ENCODE results near the gene FBXO24. TPM values are rescaled to one million over a fixed set of nuclear protein-coding genes. Genes with fewer than 3 reads are reported as not detected.
"Not testable (repeated sequence)": the region's sequence is repeated elsewhere in the genome, so short reads cannot be mapped to it uniquely, and the experiment has no call there.

Gene FBXO24
- total and polyA plus RNA-seq, 3 experiments from 2014 or later = 0.47 to 0.50 TPM; not detected in 1

GRCh38 chr7:100541309-100541708, 44.8 kb upstream of the FBXO24 start:
- Mint-ChIP-seq H3K4me3 (peak overlapping the region; percentile 78 to 99 (median 96)), H3K27ac (peak overlapping the region; percentile 58 to 98 (median 94)), H3K4me1 (peaks cover 71 to 77% (median 74%) of the 10 kb centered on the region in 3 donors)
- not testable (repeated sequence) for H3K9me3 ChIP-seq (ENCODE audit: low read length); H3K36me3 ChIP-seq (ENCODE audit: insufficient read depth, low read length); H3K27ac ChIP-seq (ENCODE audit: low read depth, low read length); H3K9me3 Mint-ChIP-seq; H3K27me3 ChIP-seq (ENCODE audit: insufficient read depth, low read length, poor library complexity, severe bottlenecking); H3K36me3 Mint-ChIP-seq; H3K4me3 ChIP-seq (ENCODE audit: low read length); DNase-seq; H3K27me3 Mint-ChIP-seq
- H3K4me1 ChIP-seq (ENCODE audit: insufficient read depth, low read length) = peaks cover 69% of the 10 kb centered on the region
- CTCF ChIA-PET = interaction anchor here (0.9 to 2.8 kb wide), 9 partner anchors 12 to 151 kb away, joined by 3 to 21 read pairs (median 4); no protein-coding TSS in a partner anchor
- POLR2A ChIA-PET = interaction anchor here (1.4 kb wide), 1 partner anchor 25 kb away, joined by 12 read pairs; no protein-coding TSS in a partner anchor

GRCh38 chr7:100543586-100543985, 42.5 kb upstream of the FBXO24 start:
- DNase-seq = no peak
- H3K27me3 ChIP-seq (ENCODE audit: insufficient read depth, low read length, poor library complexity, severe bottlenecking) = no peaks in the 10 kb centered on the region
- H3K27ac ChIP-seq (ENCODE audit: low read depth, low read length) = no peak overlapping the region
- POLR2A ChIA-PET = interaction anchor here (1.3 kb wide), 1 partner anchor 27 kb away, joined by 11 read pairs; no protein-coding TSS in a partner anchor
- Mint-ChIP-seq H3K27me3 (peaks cover 0 to 1% of the 10 kb centered on the region in 2 donors), H3K36me3 (peaks cover 0 to 11% (median 9%) of the 10 kb centered on the region in 3 donors), H3K4me3 (peak overlapping the region; percentile 60 to 98 (median 96)), H3K27ac (peak overlapping the region; percentile 86 to 99 (median 98)), H3K9me3 (no peaks in the 10 kb centered on the region), H3K4me1 (peaks cover 88 to 94% (median 91%) of the 10 kb centered on the region in 3 donors)
- no peak overlapping the region for H3K4me3 ChIP-seq (ENCODE audit: low read length)
- peaks cover 88% of the 10 kb centered on the region for H3K4me1 ChIP-seq (ENCODE audit: insufficient read depth, low read length)
- H3K36me3 ChIP-seq (ENCODE audit: insufficient read depth, low read length) = no peaks in the 10 kb centered on the region
- CTCF ChIA-PET = interaction anchor here (0.8 to 2.8 kb wide), 4 partner anchors 16 to 48 kb away, joined by 3 to 21 read pairs (median 3); no protein-coding TSS in a partner anchor
- no peaks in the 10 kb centered on the region for H3K9me3 ChIP-seq (ENCODE audit: low read length)

- Mint-ChIP-seq H3K4me3 (peak overlapping the region; percentile 60 to 98 (median 96)), H3K9me3 (no peaks in the 10 kb centered on the region), H3K36me3 (peaks cover 0 to 13% (median 13%) of the 10 kb centered on the region in 3 donors), H3K4me1 (peaks cover 92 to 97% (median 96%) of the 10 kb centered on the region in 3 donors), H3K27me3 (no peaks in the 10 kb centered on the region), H3K27ac (peak overlapping the region; percentile 86 to 99 (median 98))
- DNase-seq = no peak
- Histone ChIP-seq H3K36me3 (ENCODE audit: insufficient read depth, low read length) (no peaks in the 10 kb centered on the region), H3K4me3 (ENCODE audit: low read length) (peak overlapping the region; percentile 22), H3K9me3 (ENCODE audit: low read length) (no peaks in the 10 kb centered on the region), H3K4me1 (ENCODE audit: insufficient read depth, low read length) (peaks cover 95% of the 10 kb centered on the region), H3K27ac (ENCODE audit: low read depth, low read length) (peak overlapping the region; percentile 36), H3K27me3 (ENCODE audit: insufficient read depth, low read length, poor library complexity, severe bottlenecking) (no peaks in the 10 kb centered on the region)
- POLR2A ChIA-PET = no interaction called here
- CTCF ChIA-PET = interaction anchor here (1.3 to 6.9 kb wide), 4 partner anchors 15 to 62 kb away, joined by 3 to 104 read pairs (median 14); no protein-coding TSS in a partner anchor
These were observed 41.7 kb upstream of the FBXO24 start for GRCh38 chr7:100544386-100544785.

- H3K4me3 ChIP-seq (ENCODE audit: low read length) = peak overlapping the region; percentile 46
- Mint-ChIP-seq H3K27me3 (no peaks in the 10 kb centered on the region), H3K36me3 (peaks cover 0 to 13% (median 11%) of the 10 kb centered on the region in 3 donors)
These were observed 41.2 kb upstream of the FBXO24 start for GRCh38 chr7:100544967-100545359.

GRCh38 chr7:100545360-100546128, 40.6 kb upstream of the FBXO24 start:
- ChIA-PET POLR2A (interaction anchor here (0.5 to 1.1 kb wide), 6 partner anchors 21 to 397 kb away, joined by 3 to 5 read pairs (median 4); partner anchors contain the start of gene POP7), CTCF (interaction anchor here (0.8 to 6.9 kb wide), 6 partner anchors 17 to 180 kb away, joined by 3 to 104 read pairs (median 6); no protein-coding TSS in a partner anchor)
- Histone ChIP-seq H3K9me3 (ENCODE audit: low read length) (no peaks in the 10 kb centered on the region), H3K4me3 (ENCODE audit: low read length) (peak overlapping the region; percentile 46), H3K36me3 (ENCODE audit: insufficient read depth, low read length) (no peaks in the 10 kb centered on the region), H3K27me3 (ENCODE audit: insufficient read depth, low read length, poor library complexity, severe bottlenecking) (no peaks in the 10 kb centered on the region), H3K27ac (ENCODE audit: low read depth, low read length) (peak overlapping the region; percentile 70), H3K4me1 (ENCODE audit: insufficient read depth, low read length) (peaks cover 97% of the 10 kb centered on the region)
- Mint-ChIP-seq H3K27me3 (no peaks in the 10 kb centered on the region), H3K4me1 (peaks cover 94 to 100% (median 99%) of the 10 kb centered on the region in 3 donors), H3K4me3 (peak overlapping the region; percentile 60 to 98 (median 96)), H3K36me3 (peaks cover 5 to 17% (median 15%) of the 10 kb centered on the region in 3 donors), H3K27ac (peak overlapping the region; percentile 86 to 99 (median 98)), H3K9me3 (no peaks in the 10 kb centered on the region)
- peak in 3 of 5 donors; percentile 18 to 67 (median 24) for DNase-seq

More at GRCh38 chr7:100544967-100545359, 41.2 kb upstream of the FBXO24 start:
- CTCF ChIA-PET = interaction anchor here (0.8 to 6.9 kb wide), 7 partner anchors 17 to 181 kb away, joined by 3 to 104 read pairs (median 4); no protein-coding TSS in a partner anchor
- Histone ChIP-seq H3K27ac (ENCODE audit: low read depth, low read length) (no peak overlapping the region), H3K36me3 (ENCODE audit: insufficient read depth, low read length) (no peaks in the 10 kb centered on the region), H3K4me1 (ENCODE audit: insufficient read depth, low read length) (peaks cover 98% of the 10 kb centered on the region), H3K27me3 (ENCODE audit: insufficient read depth, low read length, poor library complexity, severe bottlenecking) (no peaks in the 10 kb centered on the region), H3K9me3 (ENCODE audit: low read length) (no peaks in the 10 kb centered on the region)
- no peak for DNase-seq
- peaks cover 93 to 100% (median 97%) of the 10 kb centered on the region in 3 donors for H3K4me1 Mint-ChIP-seq
- POLR2A ChIA-PET = interaction anchor here (0.5 to 1.1 kb wide), 4 partner anchors 39 to 166 kb away, joined by 3 to 5 read pairs (median 4); partner anchors contain the start of gene POP7
- H3K27ac Mint-ChIP-seq = peak overlapping the region; percentile 86 to 99 (median 98)
- no peaks in the 10 kb centered on the region for H3K9me3 Mint-ChIP-seq
- H3K4me3 Mint-ChIP-seq = peak overlapping the region; percentile 60 to 98 (median 96)

GRCh38 chr7:100546129-100546925, 39.8 kb upstream of the FBXO24 start:
- no peaks in the 10 kb centered on the region for H3K9me3 Mint-ChIP-seq
- H3K4me1 Mint-ChIP-seq = peaks cover 91 to 95% (median 95%) of the 10 kb centered on the region in 3 donors
- Histone ChIP-seq H3K4me3 (ENCODE audit: low read length) (peak overlapping the region; percentile 46), H3K36me3 (ENCODE audit: insufficient read depth, low read length) (no peaks in the 10 kb centered on the region), H3K27ac (ENCODE audit: low read depth, low read length) (peak overlapping the region; percentile 70), H3K4me1 (ENCODE audit: insufficient read depth, low read length) (peaks cover 91% of the 10 kb centered on the region), H3K27me3 (ENCODE audit: insufficient read depth, low read length, poor library complexity, severe bottlenecking) (no peaks in the 10 kb centered on the region), H3K9me3 (ENCODE audit: low read length) (no peaks in the 10 kb centered on the region)
- ChIA-PET POLR2A (interaction anchor here (0.6 to 1.2 kb wide), 3 partner anchors 20 to 398 kb away, joined by 3 to 4 read pairs (median 3); no protein-coding TSS in a partner anchor), CTCF (interaction anchor here (0.8 to 6.9 kb wide), 6 partner anchors 16 to 179 kb away, joined by 3 to 104 read pairs (median 4); partner anchors contain the start of gene ZCWPW1)
- H3K36me3 Mint-ChIP-seq = peaks cover 7 to 16% (median 15%) of the 10 kb centered on the region in 3 donors
- peak overlapping the region; percentile 60 to 98 (median 96) for H3K4me3 Mint-ChIP-seq
- peak in 2 of 5 donors; percentile 59 to 72 for DNase-seq
- H3K27ac Mint-ChIP-seq = peak overlapping the region; percentile 86 to 99 (median 98)
- H3K27me3 Mint-ChIP-seq = no peaks in the 10 kb centered on the region
